ENCODE results near the gene PDK2. TPM values are rescaled to one million over a fixed set of nuclear protein-coding genes. Genes with fewer than 3 reads are reported as not detected.
A peak's percentile ranks its signal among the peaks of the same experiment; 100 is the strongest.

PDK2 gene
- total RNA-seq, 2 experiments from 2014 or later, result 24.1 to 26.4 TPM

GRCh38 chr17:50076221-50076590 lies 18.9 kb upstream of the PDK2 start:
- no peak for ATAC-seq (ENCODE audit: low read depth)
- Mint-ChIP-seq H3K9me3 (peaks cover under 1% of the 10 kb centered on the region), H3K4me3 (no peak overlapping the region), H3K4me1 (peaks cover 3% of the 10 kb centered on the region), H3K27me3 (no peaks in the 10 kb centered on the region), H3K27ac (no peak overlapping the region), H3K36me3 (peaks cover 6% of the 10 kb centered on the region)
- POLR2A ChIA-PET, result no interaction called here
- DNase-seq, result no peak

- Mint-ChIP-seq H3K4me3 (no peak overlapping the region), H3K9me3 (no peaks in the 10 kb centered on the region), H3K36me3 (peaks cover 3% of the 10 kb centered on the region), H3K27ac (no peak overlapping the region), H3K27me3 (no peaks in the 10 kb centered on the region), H3K4me1 (peaks cover 3% of the 10 kb centered on the region)
- DNase-seq (no peak), ATAC-seq (ENCODE audit: low read depth) (no peak)
- POLR2A ChIA-PET, result no interaction called here
These were observed 18.4 kb upstream of the PDK2 start for GRCh38 chr17:50076591-50077235.

DNA sequence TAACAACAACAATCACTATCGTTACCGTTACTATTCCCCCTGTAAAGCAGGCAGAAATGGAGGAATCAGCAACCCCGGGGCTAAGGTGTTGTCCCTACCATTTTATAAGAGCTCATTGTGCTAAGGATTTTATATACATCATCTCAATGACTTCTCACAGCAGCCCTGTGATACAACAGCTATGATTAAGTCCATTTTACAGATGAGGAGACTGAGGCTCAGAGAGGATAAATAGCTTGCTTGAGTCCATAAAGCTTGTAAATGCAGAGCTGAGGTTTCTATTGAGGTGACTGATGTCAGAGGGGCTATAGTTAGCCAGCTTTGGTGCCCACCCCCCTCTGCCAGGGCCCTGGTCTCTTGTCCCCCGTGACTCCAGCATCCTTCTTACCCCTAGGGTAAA lies 16.7 kb upstream of the PDK2 start:
- H3K9me3 Mint-ChIP-seq, result no peaks in the 10 kb centered on the region
- H3K27me3 Mint-ChIP-seq, result no peaks in the 10 kb centered on the region
- H3K4me1 Mint-ChIP-seq, result no peaks in the 10 kb centered on the region
- no peak for DNase-seq
- peaks cover 3% of the 10 kb centered on the region for H3K36me3 Mint-ChIP-seq
- no peak overlapping the region for H3K27ac Mint-ChIP-seq
- POLR2A ChIA-PET, result no interaction called here
- ATAC-seq (ENCODE audit: low read depth), result no peak
- no peak overlapping the region for H3K4me3 Mint-ChIP-seq

- no peaks in the 10 kb centered on the region for H3K4me1 Mint-ChIP-seq
- H3K9me3 Mint-ChIP-seq, result no peaks in the 10 kb centered on the region
- no peak overlapping the region for H3K4me3 Mint-ChIP-seq
- ATAC-seq (ENCODE audit: low read depth) (no peak), DNase-seq (no peak)
- no peak overlapping the region for H3K27ac Mint-ChIP-seq
- no peaks in the 10 kb centered on the region for H3K27me3 Mint-ChIP-seq
- POLR2A ChIA-PET, result interaction anchor here (0.5 kb wide), 1 partner anchor 14 kb away, joined by 4 read pairs; no protein-coding TSS in a partner anchor
- peaks cover 3% of the 10 kb centered on the region for H3K36me3 Mint-ChIP-seq
These were observed 15.6 kb upstream of the PDK2 start for GRCh38 chr17:50079334-50080095.

- H3K27ac Mint-ChIP-seq, result no peak overlapping the region
- H3K4me1 Mint-ChIP-seq, result no peaks in the 10 kb centered on the region
- H3K27me3 Mint-ChIP-seq, result no peaks in the 10 kb centered on the region
- peaks cover 3% of the 10 kb centered on the region for H3K36me3 Mint-ChIP-seq
- no peaks in the 10 kb centered on the region for H3K9me3 Mint-ChIP-seq
- ATAC-seq (ENCODE audit: low read depth) (no peak), DNase-seq (no peak)
- POLR2A ChIA-PET, result interaction anchor here (1.7 kb wide), 1 partner anchor 24 kb away, joined by 4 read pairs; the partner anchor contains the start of gene ITGA3
- H3K4me3 Mint-ChIP-seq, result no peak overlapping the region
These were observed 15.1 kb upstream of the PDK2 start for GRCh38 chr17:50080096-50080480.

- Mint-ChIP-seq H3K9me3 (no peaks in the 10 kb centered on the region), H3K4me1 (no peaks in the 10 kb centered on the region), H3K27ac (no peak overlapping the region), H3K36me3 (peaks cover 3% of the 10 kb centered on the region), H3K27me3 (no peaks in the 10 kb centered on the region), H3K4me3 (no peak overlapping the region)
- no peak for ATAC-seq (ENCODE audit: low read depth)
- DNase-seq, result no peak
- POLR2A ChIA-PET, result interaction anchor here (1.7 kb wide), 1 partner anchor 25 kb away, joined by 4 read pairs; the partner anchor contains the start of gene ITGA3
These were observed 14.3 kb upstream of the PDK2 start for GRCh38 chr17:50080827-50081226.

DNA sequence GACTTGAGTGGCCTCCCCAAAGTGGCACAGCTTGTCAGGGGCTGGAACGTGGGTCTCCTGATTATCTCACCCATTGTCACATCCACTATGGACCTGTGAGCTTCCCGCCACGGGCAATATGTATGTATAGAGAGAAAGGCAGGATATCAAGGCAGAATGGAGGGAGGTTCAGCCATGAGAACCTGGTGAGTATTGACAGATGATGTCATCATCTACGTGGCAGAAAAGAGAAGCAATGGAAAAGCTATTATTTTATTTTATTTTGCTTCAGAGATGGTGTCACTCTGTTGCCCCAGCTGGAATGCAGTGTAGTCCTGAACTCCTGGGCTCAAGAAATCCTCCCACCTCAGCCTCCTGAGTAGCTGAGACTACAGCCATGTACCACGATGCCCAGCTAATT lies 13.4 kb upstream of the PDK2 start:
- no peaks in the 10 kb centered on the region for H3K27me3 Mint-ChIP-seq
- H3K4me3 Mint-ChIP-seq, result no peak overlapping the region
- no peaks in the 10 kb centered on the region for H3K9me3 Mint-ChIP-seq
- H3K27ac Mint-ChIP-seq, result no peak overlapping the region
- ATAC-seq (ENCODE audit: low read depth) (no peak), DNase-seq (no peak)
- POLR2A ChIA-PET, result interaction anchor here (0.5 to 1.7 kb wide), 2 partner anchors 11 to 25 kb away, joined by 3 to 4 read pairs; partner anchors contain the start of gene ITGA3
- H3K36me3 Mint-ChIP-seq, result peaks cover 3% of the 10 kb centered on the region
- H3K4me1 Mint-ChIP-seq, result no peaks in the 10 kb centered on the region

DNA sequence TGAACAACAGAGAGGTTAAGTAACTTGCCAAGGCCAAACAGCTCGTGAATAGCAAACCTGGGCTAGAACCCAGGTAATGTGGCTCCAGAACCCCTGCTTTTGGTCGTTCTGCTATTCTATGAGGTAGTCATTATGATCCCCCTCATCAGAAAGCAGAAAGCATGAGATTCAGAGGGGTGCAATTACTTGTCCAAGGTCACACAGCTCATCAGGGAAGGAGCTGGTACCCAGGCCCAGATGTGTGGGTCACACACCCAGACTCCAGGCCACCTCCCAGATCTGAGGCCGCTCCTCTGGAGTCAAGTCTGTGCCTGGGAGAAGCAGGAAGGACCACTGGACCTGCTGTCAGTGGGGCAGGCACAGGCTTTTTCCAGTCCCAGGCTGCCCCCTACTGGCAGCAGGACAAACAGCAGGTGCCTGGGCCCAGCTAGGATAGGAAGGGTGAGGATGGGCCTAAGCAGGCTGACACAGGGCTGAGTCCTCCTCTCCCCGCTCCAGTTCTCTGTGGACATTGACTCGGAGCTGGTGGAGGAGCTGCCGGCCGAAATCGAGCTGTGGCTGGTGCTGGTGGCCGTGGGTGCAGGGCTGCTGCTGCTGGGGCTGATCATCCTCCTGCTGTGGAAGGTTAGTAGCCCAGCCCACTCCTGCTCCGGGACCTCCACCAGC lies 7.8 kb upstream of the PDK2 start:
- ATAC-seq (ENCODE audit: low read depth), result peak; percentile 81
- H3K4me3 Mint-ChIP-seq, result no peak overlapping the region
- H3K27ac Mint-ChIP-seq, result no peak overlapping the region
- DNase-seq, result peak; percentile 85
- H3K27me3 Mint-ChIP-seq, result no peaks in the 10 kb centered on the region
- H3K36me3 Mint-ChIP-seq, result no peaks in the 10 kb centered on the region
- H3K9me3 Mint-ChIP-seq, result no peaks in the 10 kb centered on the region
- POLR2A ChIA-PET, result interaction anchor here (0.5 to 1.7 kb wide), 5 partner anchors 29 to 81 kb away, joined by 3 to 8 read pairs (median 4); no protein-coding TSS in a partner anchor
- no peaks in the 10 kb centered on the region for H3K4me1 Mint-ChIP-seq

DNA sequence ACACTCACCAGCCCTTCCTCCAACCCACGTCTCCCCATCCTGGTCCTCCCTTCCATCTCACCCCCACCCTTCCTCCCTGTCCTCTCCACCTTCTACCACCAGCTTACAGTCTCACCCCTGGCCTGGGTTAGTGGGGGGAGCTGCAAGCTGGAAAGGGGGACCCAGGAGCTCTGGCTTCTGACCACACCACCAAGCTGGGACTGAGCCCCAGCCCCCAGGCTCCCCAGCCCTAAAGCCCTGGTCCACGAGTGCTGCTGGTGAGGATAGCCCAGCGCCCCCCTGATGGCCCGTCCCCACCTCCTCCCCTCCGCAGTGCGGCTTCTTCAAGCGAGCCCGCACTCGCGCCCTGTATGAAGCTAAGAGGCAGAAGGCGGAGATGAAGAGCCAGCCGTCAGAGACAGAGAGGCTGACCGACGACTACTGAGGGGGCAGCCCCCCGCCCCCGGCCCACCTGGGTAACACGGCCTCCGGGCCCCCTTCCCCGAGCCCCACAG lies 7.2 kb upstream of the PDK2 start:
- Mint-ChIP-seq H3K4me1 (no peaks in the 10 kb centered on the region), H3K4me3 (no peak overlapping the region), H3K36me3 (no peaks in the 10 kb centered on the region), H3K27me3 (no peaks in the 10 kb centered on the region), H3K27ac (no peak overlapping the region), H3K9me3 (no peaks in the 10 kb centered on the region)
- POLR2A ChIA-PET, result interaction anchor here (0.5 to 1.7 kb wide), 5 partner anchors 30 to 82 kb away, joined by 3 to 8 read pairs (median 4); no protein-coding TSS in a partner anchor
- ATAC-seq (ENCODE audit: low read depth) (no peak), DNase-seq (no peak)

DNA sequence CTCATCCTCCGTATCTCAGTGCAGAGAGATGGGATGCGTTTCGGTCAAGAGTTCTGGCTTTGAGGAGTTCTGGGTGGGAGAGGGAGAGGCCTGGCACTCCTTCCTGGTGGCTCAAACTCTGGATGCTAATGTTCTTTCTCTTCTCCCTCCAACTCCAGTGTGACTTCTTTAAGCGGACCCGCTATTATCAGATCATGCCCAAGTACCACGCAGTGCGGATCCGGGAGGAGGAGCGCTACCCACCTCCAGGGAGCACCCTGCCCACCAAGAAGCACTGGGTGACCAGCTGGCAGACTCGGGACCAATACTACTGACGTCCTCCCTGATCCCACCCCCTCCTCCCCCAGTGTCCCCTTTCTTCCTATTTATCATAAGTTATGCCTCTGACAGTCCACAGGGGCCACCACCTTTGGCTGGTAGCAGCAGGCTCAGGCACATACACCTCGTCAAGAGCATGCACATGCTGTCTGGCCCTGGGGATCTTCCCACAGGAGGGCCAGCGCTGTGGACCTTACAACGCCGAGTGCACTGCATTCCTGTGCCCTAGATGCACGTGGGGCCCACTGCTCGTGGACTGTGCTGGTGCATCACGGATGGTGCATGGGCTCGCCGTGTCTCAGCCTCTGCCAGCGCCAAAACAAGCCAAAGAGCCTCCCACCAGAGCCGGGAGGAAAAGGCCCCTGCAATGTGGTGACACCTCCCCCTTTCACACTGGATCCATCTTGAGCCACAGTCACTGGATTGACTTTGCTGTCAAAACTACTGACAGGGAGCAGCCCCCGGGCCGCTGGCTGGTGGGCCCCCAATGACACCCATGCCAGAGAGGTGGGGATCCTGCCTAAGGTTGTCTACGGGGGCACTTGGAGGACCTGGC lies 6.0 kb upstream of the PDK2 start:
- no peak overlapping the region for H3K4me3 Mint-ChIP-seq
- H3K9me3 Mint-ChIP-seq, result no peaks in the 10 kb centered on the region
- ATAC-seq (ENCODE audit: low read depth) (no peak), DNase-seq (no peak)
- peaks cover 2% of the 10 kb centered on the region for H3K27me3 Mint-ChIP-seq
- H3K4me1 Mint-ChIP-seq, result peaks cover 1% of the 10 kb centered on the region
- H3K27ac Mint-ChIP-seq, result no peak overlapping the region
- POLR2A ChIA-PET, result no interaction called here
- H3K36me3 Mint-ChIP-seq, result no peaks in the 10 kb centered on the region

- Mint-ChIP-seq H3K4me3 (no peak overlapping the region), H3K27me3 (peaks cover 2% of the 10 kb centered on the region), H3K27ac (no peak overlapping the region), H3K9me3 (no peaks in the 10 kb centered on the region), H3K36me3 (no peaks in the 10 kb centered on the region), H3K4me1 (peaks cover 3% of the 10 kb centered on the region)
- DNase-seq (no peak), ATAC-seq (ENCODE audit: low read depth) (no peak)
- POLR2A ChIA-PET, result no interaction called here
These were observed 5.1 kb upstream of the PDK2 start for GRCh38 chr17:50090071-50090470.

DNA sequence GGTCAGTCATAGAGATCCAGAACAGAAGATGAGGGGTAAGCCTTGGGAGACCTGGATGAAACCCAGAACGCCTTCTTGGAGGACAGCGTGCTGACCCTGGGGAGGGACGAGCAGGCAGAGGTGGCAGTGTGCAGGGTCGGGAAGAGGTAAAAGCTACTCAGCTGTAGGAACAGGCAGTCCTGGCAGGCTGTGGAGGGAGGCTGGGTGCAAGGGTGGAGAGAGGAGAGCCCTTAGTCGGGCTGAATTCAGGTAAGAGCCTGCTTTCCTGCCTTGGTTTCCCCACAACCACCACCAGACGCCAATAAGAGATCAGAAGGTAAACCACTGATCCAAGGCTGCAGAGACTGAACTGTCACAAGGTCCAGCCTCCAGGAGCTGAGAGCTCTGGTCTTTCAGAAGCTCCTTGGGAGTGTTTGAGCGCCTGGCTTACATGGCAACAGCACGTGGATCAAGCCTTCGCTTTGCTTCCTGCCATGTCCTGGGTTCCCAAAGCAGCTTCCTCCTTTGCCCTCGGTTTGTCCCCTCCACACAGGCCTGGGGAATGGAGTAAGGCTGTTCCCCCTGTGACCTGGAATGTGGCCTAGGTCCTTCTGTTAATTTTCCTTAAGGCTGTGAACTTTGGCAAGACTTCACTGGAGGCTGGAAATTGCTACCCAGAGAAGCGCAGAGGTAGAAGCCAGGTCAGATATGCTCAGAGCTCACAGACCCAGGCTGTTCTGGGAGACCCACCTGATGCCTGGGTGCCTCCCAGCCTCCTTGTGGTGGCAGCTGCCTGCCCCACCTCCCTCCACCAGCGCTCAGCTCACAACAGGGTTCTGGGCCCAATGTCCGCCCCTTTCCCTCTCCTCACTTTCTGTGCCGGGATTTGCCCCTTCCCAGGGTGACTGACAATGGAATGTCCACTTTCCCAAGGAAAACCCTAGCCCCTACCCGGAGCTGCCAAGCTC lies 3.9 kb upstream of the PDK2 start:
- no peaks in the 10 kb centered on the region for H3K36me3 Mint-ChIP-seq
- DNase-seq (no peak), ATAC-seq (ENCODE audit: low read depth) (no peak)
- peaks cover 9% of the 10 kb centered on the region for H3K4me1 Mint-ChIP-seq
- no peak overlapping the region for H3K27ac Mint-ChIP-seq
- POLR2A ChIA-PET, result interaction anchor here (0.6 kb wide), 1 partner anchor 59 kb away, joined by 5 read pairs; the partner anchor contains the start of gene PPP1R9B
- no peaks in the 10 kb centered on the region for H3K9me3 Mint-ChIP-seq
- no peak overlapping the region for H3K4me3 Mint-ChIP-seq
- peaks cover 2% of the 10 kb centered on the region for H3K27me3 Mint-ChIP-seq
